H1 (cell line): ENCODE measurements around the gene PRC1. TPM values are rescaled to one million over a fixed set of nuclear protein-coding genes. Genes with fewer than 3 reads are reported as not detected.

Experiments
- CTCF ChIA-PET: fragments of 300-600 bp; sonication (Branson Sonifier 250); formaldehyde crosslinking; loops from one replicate; lab custom pipeline; 2021; ENCODE audit not compliant: partially characterized antibody; lab: Charles Lee
- POLR2A ChIA-PET: fragments of 300-600 bp; sonication (Branson Sonifier 250); formaldehyde crosslinking; loops from one replicate; lab custom pipeline; 2021; ENCODE audit warnings: inconsistent platforms; ENCODE audit not compliant: partially characterized antibody; lab: Charles Lee
- DNase-seq, 2 experiments: peaks; one replicate each; pipeline versions ENCODE4 v3.0.0 to v3.0.0-alpha.2; 2010 to 2022; ENCODE audit warnings: low spot score in 2 of 2, low read depth in 1 of 2, mixed read lengths in 1 of 2
- FAIRE-seq: peaks from 2 replicates; lab custom pipeline; 2011; peaks lifted over from hg19 to GRCh38; lab: Jason Lieb, UNC
- H2AFZ ChIP-seq: 2 replicates; pipeline ENCODE4 v1.8.1; 2012; ENCODE audit warnings: low read length, inconsistent platforms
- H2AK5ac ChIP-seq: 2 replicates; pipeline ENCODE4 v1.6.1; 2013; ENCODE audit warnings: low read depth, low read length
- H2BK120ac ChIP-seq: replicated peaks from 2 replicates; pipeline ENCODE3; 2013; ENCODE audit warnings: low read depth, low read length, inconsistent platforms
- H2BK12ac ChIP-seq: 2 replicates; pipeline ENCODE4 v1.6.1; 2013; ENCODE audit warnings: low read depth, low read length
- H2BK15ac ChIP-seq: 2 replicates; pipeline ENCODE4 v1.6.1; 2013; ENCODE audit warnings: low read length
- H2BK20ac ChIP-seq: 2 replicates; pipeline ENCODE4 v1.6.1; 2013; ENCODE audit warnings: low read length
- H2BK5ac ChIP-seq: 2 replicates; pipeline ENCODE4 v1.6.1; 2013; ENCODE audit warnings: low read depth, low read length
- H3K14ac ChIP-seq: 2 replicates; pipeline ENCODE4 v1.6.1; 2013; ENCODE audit warnings: inconsistent platforms; ENCODE audit not compliant: insufficient read length
- H3K18ac ChIP-seq: 2 replicates; pipeline ENCODE4 v1.6.1; 2013; ENCODE audit warnings: low read length; ENCODE audit errors: extremely low read depth
- H3K23ac ChIP-seq: 2 replicates; pipeline ENCODE4 v1.6.1; 2013; ENCODE audit warnings: inconsistent platforms; ENCODE audit not compliant: insufficient read length
- H3K23me2 ChIP-seq: 2 replicates; pipeline ENCODE4 v1.6.1; 2013; ENCODE audit warnings: low read depth, low read length
- H3K27ac ChIP-seq: 2 replicates; pipeline ENCODE4 v1.6.1; 2011; ENCODE audit warnings: low read depth, low read length, inconsistent platforms
- H3K27me3 ChIP-seq, 4 experiments: replicated peaks in 1 of 4; 1 replicate in 1 of 4; 2 replicates in 3 of 4; pipeline versions ENCODE4 v1.6.1 to v1.8.1; 2011 to 2013; ENCODE audit warnings: low read length in 3 of 4, mild to moderate bottlenecking in 3 of 4, inconsistent platforms in 2 of 4, mixed read lengths in 2 of 4, moderate library complexity in 1 of 4; ENCODE audit not compliant: control insufficient read depth in 3 of 4, insufficient read depth in 3 of 4; ENCODE audit errors: extremely low read depth in 1 of 4
- H3K36me3 ChIP-seq, 4 experiments: 2 replicates each; pipeline versions ENCODE4 v1.6.1 to v1.8.1; 2011 to 2013; ENCODE audit warnings: mild to moderate bottlenecking in 4 of 4, low read length in 3 of 4, moderate library complexity in 2 of 4, control low read depth in 1 of 4, inconsistent platforms in 1 of 4; ENCODE audit not compliant: insufficient read depth in 4 of 4, control insufficient read depth in 2 of 4
- H3K4ac ChIP-seq: replicated peaks from 2 replicates; pipeline ENCODE3; 2013; ENCODE audit warnings: low read length, low read depth, mixed read lengths, inconsistent platforms; ENCODE audit not compliant: insufficient read length
- H3K4me1 ChIP-seq, 4 experiments: replicated peaks in 1 of 4; 1 replicate in 1 of 4; 2 replicates in 3 of 4; pipeline versions ENCODE4 v1.6.1 to v1.8.1; 2011 to 2013; ENCODE audit warnings: low read length in 3 of 4, inconsistent platforms in 2 of 4, mixed read lengths in 1 of 4; ENCODE audit not compliant: insufficient read depth in 4 of 4, control insufficient read depth in 3 of 4
- H3K4me2 ChIP-seq, 2 experiments: 2 replicates each; pipeline versions ENCODE4 v1.6.1 to v1.8.1; 2011 to 2013; ENCODE audit warnings: low read depth in 2 of 2, low read length in 2 of 2, control low read depth in 1 of 2, inconsistent platforms in 1 of 2, mild to moderate bottlenecking in 1 of 2; ENCODE audit not compliant: insufficient read depth in 1 of 2
- H3K4me3 ChIP-seq, 4 experiments: fragments of 200-600, 300-600 bp in 1 of 4; sonication (generic), shearing (Covaris generic), sonication (Bioruptor Twin) in 1 of 4; 2 replicates each; pipeline versions ENCODE4 v1.5.1 to v1.8.1; 2011 to 2016; ENCODE audit warnings: low read length in 4 of 4, low read depth in 3 of 4, control low read depth in 2 of 4, inconsistent platforms in 2 of 4, mild to moderate bottlenecking in 2 of 4, mixed read lengths in 1 of 4, moderate library complexity in 1 of 4; ENCODE audit not compliant: insufficient read depth in 2 of 4; ENCODE audit errors: extremely low read depth in 1 of 4
- H3K56ac ChIP-seq: replicated peaks from 2 replicates; pipeline ENCODE3; 2013; ENCODE audit warnings: low read depth, mild to moderate bottlenecking, mixed read lengths, low read length, inconsistent platforms; ENCODE audit not compliant: insufficient read length
- H3K79me1 ChIP-seq: 2 replicates; pipeline ENCODE4 v1.6.1; 2013; ENCODE audit warnings: low read depth, low read length, control low read depth
- H3K79me2 ChIP-seq, 2 experiments: 2 replicates each; pipeline versions ENCODE4 v1.6.1 to v1.8.1; 2012 to 2013; ENCODE audit warnings: low read length in 2 of 2, mild to moderate bottlenecking in 2 of 2, inconsistent platforms in 1 of 2; ENCODE audit not compliant: insufficient read depth in 2 of 2, control insufficient read depth in 1 of 2
- H3K9ac ChIP-seq, 4 experiments: replicated peaks in 1 of 4; 1 replicate in 1 of 4; 2 replicates in 3 of 4; pipeline versions ENCODE4 v1.6.1 to v1.8.1; 2011 to 2013; ENCODE audit warnings: low read depth in 3 of 4, low read length in 3 of 4, control low read depth in 2 of 4, mild to moderate bottlenecking in 2 of 4, moderate library complexity in 2 of 4, inconsistent platforms in 1 of 4; ENCODE audit errors: extremely low read depth in 1 of 4
- H3K9me3 ChIP-seq, 2 experiments: 2 replicates each; pipeline versions ENCODE4 v1.6.1 to v1.8.1; 2012 to 2013; ENCODE audit warnings: mild to moderate bottlenecking in 2 of 2, moderate library complexity in 2 of 2, control low read depth in 1 of 2, inconsistent platforms in 1 of 2, low read depth in 1 of 2, low read length in 1 of 2, mixed read lengths in 1 of 2; ENCODE audit not compliant: insufficient read depth in 2 of 2
- H4K20me1 ChIP-seq, 2 experiments: replicated peaks in 1 of 2; 2 replicates each; pipeline versions ENCODE3 to v1.8.1; 2011 to 2013; ENCODE audit warnings: inconsistent platforms in 2 of 2, low read length in 2 of 2, mild to moderate bottlenecking in 1 of 2; ENCODE audit not compliant: insufficient read depth in 2 of 2, control insufficient read depth in 1 of 2
- H4K5ac ChIP-seq: 2 replicates; pipeline ENCODE4 v1.6.1; 2013; ENCODE audit warnings: low read length, low read depth, mixed read lengths, inconsistent platforms; ENCODE audit not compliant: insufficient read length
- H4K8ac ChIP-seq: 2 replicates; pipeline ENCODE4 v1.8.0; 2013; ENCODE audit warnings: mild to moderate bottlenecking, moderate library complexity, low read length, inconsistent platforms; ENCODE audit not compliant: insufficient read depth; ENCODE audit errors: extremely low read depth
- H4K91ac ChIP-seq: replicated peaks from 2 replicates; pipeline ENCODE3; 2013; ENCODE audit warnings: low read length, mixed read lengths, inconsistent platforms; ENCODE audit not compliant: insufficient read length
- ATF3 ChIP-seq: IDR thresholded peaks from 2 replicates; pipeline ENCODE4 v1.6.1; 2011; ENCODE audit warnings: low read depth, mild to moderate bottlenecking, low read length; ENCODE audit not compliant: insufficient read depth
- CEBPB ChIP-seq: IDR thresholded peaks from 2 replicates; pipeline ENCODE4 v1.6.1; 2012; ENCODE audit warnings: low read depth, low read length
- FOSL1 ChIP-seq: IDR thresholded peaks from 2 replicates; pipeline ENCODE4 v1.6.1; 2011; ENCODE audit warnings: mild to moderate bottlenecking, low read depth, low read length, moderate library complexity; ENCODE audit not compliant: insufficient read depth
- JUND ChIP-seq: IDR thresholded peaks from 2 replicates; pipeline ENCODE4 v1.6.1; 2011; ENCODE audit warnings: mild to moderate bottlenecking, improper control_type of control experiment, low read length
- KDM5A ChIP-seq: fragments of 200-600 bp; IDR thresholded peaks from 2 replicates; pipeline ENCODE4 v1.7.1; 2012; ENCODE audit warnings: mild to moderate bottlenecking, low read length, inconsistent platforms, mixed read lengths
- NANOG ChIP-seq: IDR thresholded peaks from 2 replicates; pipeline ENCODE4 v1.6.1; 2011; ENCODE audit warnings: low read length, low read depth, mild to moderate bottlenecking, inconsistent platforms; ENCODE audit not compliant: insufficient read depth, poor library complexity, severe bottlenecking
- POU5F1 ChIP-seq: IDR thresholded peaks from 2 replicates; pipeline ENCODE4 v1.6.1; 2011; ENCODE audit warnings: low read depth, mild to moderate bottlenecking, low read length, moderate library complexity
- RXRA ChIP-seq: IDR thresholded peaks from 2 replicates; pipeline ENCODE4 v1.6.1; 2011; ENCODE audit warnings: low read depth, mild to moderate bottlenecking, low read length, moderate library complexity; ENCODE audit not compliant: insufficient read depth
- SIN3A ChIP-seq, 2 experiments: IDR thresholded peaks in 1 of 2; conservative IDR thresholded peaks in 1 of 2; 2 replicates each; pipeline ENCODE4 v1.6.1; 2011 to 2012; ENCODE audit warnings: low read length in 2 of 2, improper control_type of control experiment in 1 of 2, low read depth in 1 of 2, mild to moderate bottlenecking in 1 of 2
- SIRT6 ChIP-seq: IDR thresholded peaks from one replicate; pipeline ENCODE4 v1.7.1; 2012; ENCODE audit warnings: low read length, inconsistent platforms
- SP1 ChIP-seq: IDR thresholded peaks from 2 replicates; pipeline ENCODE4 v1.6.1; 2011; ENCODE audit warnings: low read depth, low read length
- TEAD4 ChIP-seq: IDR thresholded peaks from 2 replicates; pipeline ENCODE4 v1.6.1; 2012; ENCODE audit warnings: low read depth, low read length, inconsistent platforms, mixed read lengths
- WGBS, 2 experiments: shearing (Covaris generic) in 1 of 2; methylation state at CpG; one replicate each; pipeline versions ENCODE4 v1.1.6 to v1.1.7; 2013 to 2015; ENCODE audit warnings: low lambda C conversion rate in 2 of 2, mixed read lengths in 2 of 2, inconsistent platforms in 1 of 2, low coverage in 1 of 2, missing lambda C conversion rate in 1 of 2; ENCODE audit not compliant: insufficient replicate concordance in 2 of 2, insufficient coverage in 1 of 2, insufficient read length in 1 of 2; ENCODE audit errors: extremely low coverage in 1 of 2, missing lambda C conversion rate in 1 of 2; 5-methylcytosine and 5-hydroxymethylcytosine counted together
- polyA plus RNA-seq, 7 experiments: library from polyadenylated mRNA; depleted of rRNA in 3 of 7; stranded (reverse) in 5 of 7; unstranded in 2 of 7; fragments of >200 nt in 5 of 7; fragments of 200-250 nt in 2 of 7; gene quantifications; 1 replicate in 5 of 7; 2 replicates in 1 of 7; 4 replicates in 1 of 7; pipeline versions ENCODE4 v1.2.1 to v1.2.3, GENCODE V29; 2011 to 2013; ENCODE audit warnings: missing spikeins in 2 of 7, mixed read lengths in 2 of 7
- total RNA-seq: library from RNA; stranded (reverse); fragmentation: NEBNext Ultra II Directional; extraction: Animal tissue kit (Norgen Biotek cat#: 25700); gene quantifications from 2 replicates; pipeline ENCODE4 v1.2.1, GENCODE V29; 2021

The PRC1 gene
- total and polyA plus RNA-seq, 2 of the 8 experiments (the other 6 are each of a cell fraction or from before 2014, with no cell fraction given): 90.7 to 181 TPM

DNA sequence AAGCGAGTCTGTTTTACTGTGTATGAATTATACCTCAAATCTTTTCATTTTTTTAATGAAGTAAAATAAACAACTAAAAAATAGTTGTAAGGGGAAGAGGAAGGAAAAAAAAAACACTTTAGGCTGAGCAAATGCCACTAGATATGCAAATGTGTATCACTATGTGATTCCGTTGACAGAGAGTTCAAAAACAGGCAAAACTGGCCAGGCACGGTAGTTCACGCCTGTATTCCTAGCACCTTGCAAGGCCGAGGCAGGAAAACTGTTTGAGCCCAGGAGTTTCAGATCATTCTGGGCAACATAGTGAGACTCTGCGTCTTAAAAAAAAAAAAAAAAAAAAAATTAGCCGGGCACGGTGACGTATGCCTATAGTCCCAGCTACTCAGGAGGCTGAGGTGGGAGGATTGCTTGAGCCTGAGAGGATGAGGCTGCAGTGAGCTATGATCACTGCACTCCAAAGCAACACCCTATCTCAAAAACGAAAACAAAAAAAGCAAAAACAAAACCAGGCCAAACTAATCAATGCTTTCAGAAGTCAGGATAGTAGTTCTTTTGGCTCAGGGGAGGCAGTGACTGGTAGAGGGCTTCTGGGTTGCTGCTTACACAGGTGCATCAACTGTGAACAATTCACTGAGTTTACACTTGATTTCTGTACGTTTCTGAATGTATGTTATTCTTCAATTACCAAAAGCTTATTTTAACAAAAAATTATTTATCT lies 7.4 kb downstream of the PRC1 start:
- Histone ChIP-seq H4K20me1 (peaks cover 12 to 17% of the 10 kb centered on the region in 2 experiments), H3K9me3 (no peaks in the 10 kb centered on the region), H2AFZ (no peak overlapping the region), H3K79me2 (peaks cover 34 to 80% of the 10 kb centered on the region in 2 experiments), H3K36me3 (peaks cover 16 to 26% (median 20%) of the 10 kb centered on the region in 4 experiments), H3K9ac (no peak overlapping the region), H4K5ac (no peak overlapping the region), H2BK15ac (no peak overlapping the region), H3K14ac (no peak overlapping the region), H2BK5ac (no peak overlapping the region), H3K56ac (no peak overlapping the region), H3K23me2 (no peaks in the 10 kb centered on the region; the same call in 1 of the 2 replicates), H3K4ac (no peak overlapping the region), H3K4me1 (peaks cover 0 to 3% (median 0%) of the 10 kb centered on the region in 4 experiments; a peak in 1 of 7 replicates), H2BK20ac (no peak overlapping the region), H4K8ac (no peak overlapping the region), H3K18ac (no peak overlapping the region), H2BK120ac (no peak overlapping the region), H4K91ac (no peak overlapping the region), H3K4me2 (no peak overlapping the region), H3K27ac (no peak overlapping the region), H3K23ac (no peak overlapping the region), H2BK12ac (no peak overlapping the region), H3K79me1 (peaks cover 5% of the 10 kb centered on the region), H3K4me3 (no peak overlapping the region), H2AK5ac (no peak overlapping the region), H3K27me3 (no peaks in the 10 kb centered on the region)
- ChIA-PET CTCF (interaction anchor here (0.8 to 4.3 kb wide), 6 partner anchors 9 to 251 kb away, joined by 4 to 18 read pairs (median 5); partner anchors contain the start of gene HDDC3), POLR2A (interaction anchor here (1.2 to 3.5 kb wide), 4 partner anchors 9 to 30 kb away, joined by 3 to 10 read pairs (median 6); no protein-coding TSS in a partner anchor)
- DNase-seq (no peak), FAIRE-seq (no peak)
- 83% methylated on average over 7 of the region's 11 CpGs; no CpG with 5 or more reads in 1 of the 2 experiments for WGBS, 2 experiments
- no peak for TF ChIP-seq FOSL1
- TF ChIP-seq JUND: no peak
- no peak for TF ChIP-seq SIRT6
- no peak for TF ChIP-seq ATF3
- TF ChIP-seq RXRA: no peak
- TF ChIP-seq KDM5A: no peak
- TF ChIP-seq SIN3A (conservative IDR thresholded peaks at IDR 0.05 in 1 of 2, IDR thresholded peaks at IDR 0.05 in 1 of 2; ENCODE audit: low read depth in 1 of 2, low read length in 2 of 2): no peak
- no peak for TF ChIP-seq CEBPB
- no peak for TF ChIP-seq NANOG
- TF ChIP-seq TEAD4: no peak
- no peak for TF ChIP-seq SP1
- TF ChIP-seq POU5F1: no peak
